OCI-LY3 (cell line): Measurements from ENCODE around the gene PDE1A.

Source experiments
- H2AFZ ChIP-seq: fragments of 200-600, 300-600 bp; shearing (Covaris generic); 2 replicates; pipeline ENCODE4 v1.6.0; 2014; ENCODE audit warnings: antibody characterized with exemption, low read depth, low read length
- H3K27ac ChIP-seq: fragments of 200-600, 300-600 bp; sonication (generic); 2 replicates; pipeline ENCODE4 v1.5.1; 2014; ENCODE audit warnings: mild to moderate bottlenecking, low read length, moderate library complexity, mixed read lengths
- H3K27me3 ChIP-seq: fragments of 200-600, 300-600 bp; sonication (generic); 2 replicates; pipeline ENCODE4 v1.6.1; 2014; ENCODE audit warnings: low read depth, low read length, mixed read lengths
- H3K36me3 ChIP-seq: fragments of 200-600, 300-600 bp; sonication (generic); replicated peaks from 2 replicates; pipeline ENCODE3; 2014; ENCODE audit warnings: low read depth, low read length, mixed read lengths
- H3K4me1 ChIP-seq: fragments of 300-600, 200-600 bp; sonication (generic); 2 replicates; pipeline ENCODE4 v1.6.1; 2014; ENCODE audit warnings: low read length, mixed read lengths
- H3K4me2 ChIP-seq: fragments of 200-600, 300-600 bp; sonication (generic); 2 replicates; pipeline ENCODE4 v1.6.1; 2014; ENCODE audit warnings: low read length, mixed read lengths
- H3K4me3 ChIP-seq: fragments of 300-600, 200-600 bp; sonication (generic); 2 replicates; pipeline ENCODE4 v1.5.1; 2014; ENCODE audit warnings: antibody characterized with exemption, mild to moderate bottlenecking, low read length, moderate library complexity
- H3K79me2 ChIP-seq: fragments of 300-600, 200-600 bp; shearing (Covaris generic); 2 replicates; pipeline ENCODE4 v1.6.1; 2014; ENCODE audit warnings: mild to moderate bottlenecking, low read length, mixed read lengths
- H3K9ac ChIP-seq: fragments of 300-600, 200-600 bp; shearing (Covaris generic); 2 replicates; pipeline ENCODE4 v1.6.0; 2014; ENCODE audit warnings: mild to moderate bottlenecking, low read length, moderate library complexity
- H3K9me3 ChIP-seq: fragments of 200-600, 300-600 bp; shearing (Covaris generic); 2 replicates; pipeline ENCODE4 v1.6.1; 2014; ENCODE audit warnings: low read length, mixed read lengths; ENCODE audit not compliant: insufficient read depth
- H4K20me1 ChIP-seq: fragments of 200-600, 300-600 bp; sonication (generic); 2 replicates; pipeline ENCODE4 v1.6.1; 2016; ENCODE audit warnings: low read length, mixed read lengths; ENCODE audit not compliant: insufficient read depth
- CTCF ChIP-seq: fragments of 200-600, 300-600 bp; sonication (generic); IDR thresholded peaks from 2 replicates; pipeline ENCODE4 v1.5.1; 2014; ENCODE audit warnings: antibody characterized with exemption, low read length, low read depth
- EZH2phosphoT487 ChIP-seq: fragments of 200-600 bp; shearing (Covaris generic); IDR thresholded peaks from 2 replicates; pipeline ENCODE4 v1.6.1; 2018; ENCODE audit warnings: antibody characterized with exemption, mixed run types, low read depth

The PDE1A gene

GRCh38 chr2:182302174-182302573 lies 124.7 kb downstream of the PDE1A start:
- Histone ChIP-seq H3K9me3 (no peaks in the 10 kb centered on the region), H3K27ac (no peak overlapping the region), H4K20me1 (no peaks in the 10 kb centered on the region), H2AFZ (no peak overlapping the region), H3K4me3 (no peak overlapping the region), H3K9ac (no peak overlapping the region), H3K4me1 (peaks cover 5% of the 10 kb centered on the region; the same call in 1 of the 2 replicates), H3K4me2 (no peak overlapping the region), H3K27me3 (no peaks in the 10 kb centered on the region), H3K36me3 (no peaks in the 10 kb centered on the region), H3K79me2 (no peaks in the 10 kb centered on the region)
- TF ChIP-seq EZH2phosphoT487 (no peak), CTCF (no peak)

- H3K9me3 ChIP-seq = no peaks in the 10 kb centered on the region
- H3K4me3 ChIP-seq = no peak overlapping the region
- H3K4me2 ChIP-seq = no peak overlapping the region
- no peak overlapping the region for H3K27ac ChIP-seq
- H4K20me1 ChIP-seq = no peaks in the 10 kb centered on the region
- peaks cover 5% of the 10 kb centered on the region; the same call in 1 of the 2 replicates for H3K4me1 ChIP-seq
- H3K79me2 ChIP-seq = no peaks in the 10 kb centered on the region
- no peak for TF ChIP-seq EZH2phosphoT487
- no peaks in the 10 kb centered on the region for H3K27me3 ChIP-seq
- H2AFZ ChIP-seq = no peak overlapping the region
- H3K9ac ChIP-seq = no peak overlapping the region
- no peaks in the 10 kb centered on the region for H3K36me3 ChIP-seq
Observed at GRCh38 chr2:182301093-182301492, 125.7 kb downstream of the PDE1A start.

- Histone ChIP-seq H2AFZ (no peak overlapping the region), H3K4me1 (peaks cover 5% of the 10 kb centered on the region; the same call in 1 of the 2 replicates), H3K27me3 (no peaks in the 10 kb centered on the region), H3K79me2 (no peaks in the 10 kb centered on the region), H3K9me3 (no peaks in the 10 kb centered on the region), H3K9ac (no peak overlapping the region), H3K4me2 (no peak overlapping the region), H4K20me1 (no peaks in the 10 kb centered on the region), H3K4me3 (no peak overlapping the region), H3K27ac (no peak overlapping the region), H3K36me3 (no peaks in the 10 kb centered on the region)
- no peak for TF ChIP-seq EZH2phosphoT487
- TF ChIP-seq CTCF = no peak
Observed at GRCh38 chr2:182300608-182301007, 126.2 kb downstream of the PDE1A start.

GRCh38 chr2:182299632-182300031 lies 127.2 kb downstream of the PDE1A start:
- H3K4me2 ChIP-seq = no peak overlapping the region
- TF ChIP-seq CTCF (no peak), EZH2phosphoT487 (no peak)
- no peak overlapping the region for H3K27ac ChIP-seq
- no peaks in the 10 kb centered on the region for H3K9me3 ChIP-seq
- no peaks in the 10 kb centered on the region for H3K36me3 ChIP-seq
- no peaks in the 10 kb centered on the region for H4K20me1 ChIP-seq
- H3K4me1 ChIP-seq = peaks cover 5% of the 10 kb centered on the region; the same call in 1 of the 2 replicates
- no peak overlapping the region for H3K9ac ChIP-seq
- H3K4me3 ChIP-seq = no peak overlapping the region
- H3K27me3 ChIP-seq = no peaks in the 10 kb centered on the region
- H3K79me2 ChIP-seq = no peaks in the 10 kb centered on the region
- H2AFZ ChIP-seq = no peak overlapping the region

GRCh38 chr2:182298456-182298855 lies 128.4 kb downstream of the PDE1A start:
- no peaks in the 10 kb centered on the region for H3K9me3 ChIP-seq
- H3K9ac ChIP-seq = no peak overlapping the region
- no peak overlapping the region for H3K4me3 ChIP-seq
- H3K27ac ChIP-seq = no peak overlapping the region
- no peaks in the 10 kb centered on the region for H3K79me2 ChIP-seq
- no peaks in the 10 kb centered on the region for H4K20me1 ChIP-seq
- H3K4me1 ChIP-seq = no peaks in the 10 kb centered on the region
- no peaks in the 10 kb centered on the region for H3K27me3 ChIP-seq
- TF ChIP-seq CTCF (no peak), EZH2phosphoT487 (no peak)
- H3K4me2 ChIP-seq = no peak overlapping the region
- no peaks in the 10 kb centered on the region for H3K36me3 ChIP-seq
- H2AFZ ChIP-seq = no peak overlapping the region
